Measurements from ENCODE around the gene CHRNA3.

DNA sequence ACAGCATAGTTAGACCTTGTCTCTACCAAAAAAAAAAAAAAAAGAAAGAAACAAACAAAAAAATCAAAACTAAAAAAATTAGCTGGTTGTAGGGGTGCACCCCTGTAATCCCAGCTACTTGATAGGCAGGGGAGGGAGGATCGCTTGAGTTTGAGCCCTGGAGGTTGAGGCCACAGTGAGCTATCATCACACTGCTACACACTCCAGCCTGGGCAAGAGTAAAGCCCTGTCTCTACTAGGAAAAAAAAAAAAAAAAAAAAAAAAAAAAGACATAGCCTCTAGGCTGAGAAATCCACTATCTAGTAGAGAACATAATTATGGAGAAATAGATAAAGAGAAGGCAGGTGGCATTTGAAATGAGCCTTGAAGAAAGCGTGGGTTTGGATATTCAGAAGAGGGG, 57.7 kb downstream of the CHRNA3 start:
- no peak for TF ChIP-seq POLR2AphosphoS5 (IDR thresholded peaks at IDR 0.05; ENCODE audit: low read depth, low read length)
- no peak for TF ChIP-seq POLR2A (IDR thresholded peaks at IDR 0.05; ENCODE audit: low read depth, low read length)
- no peak for TF ChIP-seq TAF1 (IDR thresholded peaks at IDR 0.05; ENCODE audit: borderline replicate concordance, low read depth, low read length)

Measured in GM12892 (cell line).